GM19193 (cell line): ENCODE data around the gene SSX7.
"Not testable (repeated sequence)": the region's sequence is repeated elsewhere in the genome, so short reads cannot be mapped to it uniquely, and the experiment has no call there.

Experiments
- POLR2A ChIP-seq: IDR thresholded peaks from 4 replicates; pipeline ENCODE4 v1.6.1; 2011; ENCODE audit not compliant: insufficient read depth, insufficient read length; ENCODE audit errors: extremely low read depth

SSX7 gene, protein sequence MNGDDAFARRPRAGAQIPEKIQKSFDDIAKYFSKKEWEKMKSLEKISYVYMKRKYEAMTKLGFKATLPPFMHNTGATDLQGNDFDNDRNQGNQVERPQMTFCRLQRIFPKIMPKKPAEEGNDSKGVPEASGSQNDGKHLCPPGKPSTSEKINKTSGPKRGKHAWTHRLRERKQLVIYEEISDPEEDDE

DNA sequence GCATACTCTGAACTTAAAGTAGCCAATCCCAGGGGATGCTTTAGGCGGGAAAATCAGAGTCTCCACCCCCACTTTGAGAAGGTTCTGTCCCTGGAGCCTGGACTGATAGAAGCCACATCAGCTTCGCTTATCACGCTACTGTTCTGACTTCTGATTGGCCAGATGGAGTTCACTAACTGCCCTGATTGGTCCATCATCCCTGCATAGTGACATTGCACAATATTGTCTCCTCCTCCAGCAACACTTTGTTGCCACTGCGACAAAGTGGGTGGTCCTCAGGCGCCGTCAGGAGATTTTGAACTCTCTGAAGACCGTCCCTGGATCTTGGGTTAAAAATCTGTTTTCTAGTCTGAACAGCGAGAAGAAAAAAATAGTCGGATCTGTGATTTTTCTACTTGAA lies at the start of gene SSX7:
SSX7 (minus strand) TSS at position 101 of the 400 bp plus-strand sequence. CDS start 1,428 bp downstream, outside the sequence.
- TF ChIP-seq POLR2A, result not testable (repeated sequence)

DNA sequence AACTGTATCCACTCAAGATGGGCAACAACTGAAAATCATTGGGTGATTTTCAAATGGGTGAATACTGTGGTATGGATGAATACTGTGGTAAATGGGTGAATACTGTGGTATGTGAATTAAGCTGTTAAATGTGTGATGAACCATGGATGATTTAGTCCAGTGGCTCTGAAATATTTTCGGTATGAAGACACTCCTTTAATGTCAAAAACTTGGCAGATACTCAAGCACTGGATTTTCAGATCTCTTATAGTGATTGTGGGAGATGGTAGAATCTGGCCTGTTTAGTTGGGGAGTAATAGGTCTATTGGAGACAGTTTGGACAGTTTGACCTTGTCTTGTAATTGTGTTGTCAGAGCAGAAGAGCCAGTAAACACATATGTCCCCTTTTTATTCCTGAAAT lies 45.7 kb downstream of the SSX7 start:
- no peak for TF ChIP-seq POLR2A

DNA sequence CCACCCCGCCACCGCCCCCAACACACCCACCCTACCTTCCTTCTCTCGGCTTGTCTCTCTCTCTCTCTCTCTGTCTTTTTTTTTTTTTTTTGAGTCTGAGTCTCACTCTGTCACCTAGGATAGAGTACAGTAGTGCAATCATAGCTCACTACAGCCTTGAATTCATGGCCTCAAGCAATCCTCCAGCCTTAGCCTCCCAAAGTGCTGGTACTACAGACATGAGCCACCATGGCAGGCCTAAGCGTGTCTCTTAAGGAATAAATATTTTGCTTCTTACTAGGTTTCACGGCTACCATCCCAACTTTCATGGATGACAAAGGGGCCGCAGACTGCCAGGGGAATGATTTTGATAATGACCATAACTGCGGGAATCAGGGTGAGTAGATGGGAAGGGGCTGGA lies 55.8 kb downstream of the SSX7 start:
- TF ChIP-seq POLR2A, result no peak

DNA sequence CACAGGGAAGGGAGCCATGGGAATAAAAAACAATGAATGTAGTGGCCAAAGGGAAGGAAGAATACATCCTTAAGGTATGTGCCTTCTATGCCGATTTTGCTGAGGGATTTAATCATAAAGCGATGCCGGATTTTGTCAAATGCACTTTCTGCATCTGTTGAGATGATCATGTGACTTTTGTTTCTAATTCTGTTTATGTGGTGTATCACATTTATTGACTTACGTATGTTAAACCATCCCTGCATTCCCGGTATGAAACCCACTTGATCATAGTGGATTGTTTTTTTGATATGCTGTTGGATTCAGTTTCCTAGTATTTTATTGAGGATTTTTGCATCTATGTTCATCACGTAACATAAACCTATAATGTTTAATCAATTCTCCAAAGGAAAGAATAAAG lies 60.0 kb downstream of the SSX7 start:
- TF ChIP-seq POLR2A, result no peak
